HG03175 (cell line): ENCODE data around the gene GLT8D2.
"Not testable (repeated sequence)": the region's sequence is repeated elsewhere in the genome, so short reads cannot be mapped to it uniquely, and the experiment has no call there.

Experiments used
- ATAC-seq: cut with Tn5 transposase; IDR thresholded peaks from one replicate; pipeline ENCODE4 v1.9.1; 2021; ENCODE audit warnings: mild to moderate bottlenecking, moderate library complexity; ENCODE audit not compliant: unreplicated experiment

GLT8D2 gene

GRCh38 chr12:104054681-104055346 lies 4.8 kb upstream of the GLT8D2 start:
- no peak for ATAC-seq

DNA sequence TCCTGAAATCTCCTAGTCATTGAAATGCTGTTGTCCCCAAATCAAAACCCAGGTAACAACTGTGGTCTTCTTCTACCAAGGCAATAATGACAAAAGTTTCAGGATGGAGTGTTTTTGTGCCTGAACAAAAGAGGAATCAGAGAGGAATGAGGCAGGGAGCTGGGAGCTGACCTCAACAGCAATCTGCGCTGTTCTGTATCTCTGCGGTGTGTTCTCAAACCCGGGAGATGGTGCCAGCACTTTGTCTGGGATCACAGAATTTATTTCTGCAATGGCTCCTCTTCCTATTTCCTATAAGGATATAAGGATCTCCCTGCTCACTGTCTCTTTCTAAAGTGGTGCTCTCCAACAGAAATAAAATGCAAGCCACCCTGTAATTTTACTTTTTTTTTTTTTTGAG lies 449 bp upstream of the GLT8D2 start:
- ATAC-seq, result no peak

DNA sequence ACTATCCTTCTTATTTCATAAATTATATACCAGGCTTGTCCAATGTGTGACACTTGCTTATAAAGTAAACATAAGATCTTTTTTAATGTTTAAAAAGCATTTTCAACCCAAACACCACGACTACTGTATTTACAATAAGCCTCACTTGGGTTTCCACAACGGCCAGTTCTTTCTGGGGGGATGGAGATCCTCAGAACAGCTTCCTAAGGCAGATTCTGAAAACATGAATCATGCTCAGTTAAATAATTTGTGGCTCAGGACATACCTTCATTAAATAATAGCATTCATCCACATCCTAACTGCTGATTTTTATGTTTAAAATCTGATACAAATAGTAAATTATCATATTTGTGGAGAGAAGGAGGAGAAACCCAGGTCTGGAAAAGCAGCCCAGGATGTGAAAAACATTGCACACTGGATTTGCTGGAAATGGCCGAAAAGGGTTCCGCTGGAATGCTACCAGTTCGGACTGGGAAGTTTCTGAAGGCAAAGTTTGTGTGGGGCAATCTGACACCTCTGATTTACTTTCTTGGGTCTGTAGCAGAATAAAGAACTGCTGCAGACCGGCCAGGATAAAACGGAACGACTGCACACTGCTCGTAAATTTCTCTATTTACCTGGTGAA lies 597 bp downstream of the GLT8D2 start:
- no peak for ATAC-seq

DNA sequence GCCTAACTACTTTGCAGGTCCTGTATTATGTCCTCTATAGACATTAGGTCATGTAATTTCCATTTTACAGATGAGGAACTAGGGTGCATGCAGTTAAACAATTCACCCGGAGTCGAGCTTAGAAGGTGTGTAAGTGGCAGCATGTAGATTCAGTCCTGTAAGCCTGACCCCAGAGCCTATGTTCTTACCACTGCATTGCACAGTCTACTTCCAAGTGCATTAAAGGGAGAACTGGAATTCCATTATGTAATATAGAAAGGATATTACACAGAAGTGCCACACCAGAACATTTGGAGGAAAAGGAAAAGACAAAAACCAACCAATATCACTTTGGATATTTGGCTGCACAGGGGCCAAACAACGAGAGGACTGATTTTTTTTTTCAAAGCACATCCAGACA lies 1.2 kb downstream of the GLT8D2 start:
- no peak for ATAC-seq

GRCh38 chr12:104048162-104048561 lies 1.8 kb downstream of the GLT8D2 start:
- no peak for ATAC-seq

DNA sequence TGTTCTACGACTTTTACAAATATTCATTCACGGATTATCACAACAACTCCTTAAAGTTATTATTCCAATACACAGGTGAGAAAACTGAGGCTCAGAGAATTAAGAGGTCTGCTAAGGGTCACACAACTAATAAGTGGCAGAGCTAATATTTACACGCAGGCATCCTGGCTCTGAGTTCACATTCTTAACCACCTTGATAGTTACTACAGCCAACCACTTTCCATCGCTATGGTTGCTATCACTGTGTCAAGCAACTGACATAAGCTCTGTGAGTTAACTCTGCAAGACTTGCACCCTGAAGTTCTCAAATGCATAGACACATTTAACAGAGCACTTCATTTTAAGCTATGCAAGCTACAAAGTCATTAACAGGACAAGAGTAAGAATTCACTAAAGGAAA lies 3.7 kb downstream of the GLT8D2 start:
- ATAC-seq, result no peak

DNA sequence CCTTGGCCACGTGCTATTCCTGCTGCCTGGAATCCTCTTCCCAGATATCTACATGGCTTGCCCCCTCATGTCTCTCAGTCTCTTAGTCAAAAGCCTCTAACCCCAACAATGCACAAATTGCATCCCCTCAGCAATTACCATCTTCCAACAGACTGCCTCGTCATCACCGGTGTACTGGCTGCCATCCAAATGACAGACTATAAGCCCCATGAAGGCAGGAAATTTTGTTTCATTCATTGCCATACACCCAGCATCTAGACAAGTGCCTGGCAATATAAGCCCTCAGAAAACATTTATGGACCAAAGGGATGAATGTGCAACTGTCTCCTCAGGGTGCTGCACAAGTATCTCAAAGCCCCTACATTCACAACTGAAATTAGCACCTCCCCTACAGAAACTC lies 5.8 kb downstream of the GLT8D2 start:
- no peak for ATAC-seq

DNA sequence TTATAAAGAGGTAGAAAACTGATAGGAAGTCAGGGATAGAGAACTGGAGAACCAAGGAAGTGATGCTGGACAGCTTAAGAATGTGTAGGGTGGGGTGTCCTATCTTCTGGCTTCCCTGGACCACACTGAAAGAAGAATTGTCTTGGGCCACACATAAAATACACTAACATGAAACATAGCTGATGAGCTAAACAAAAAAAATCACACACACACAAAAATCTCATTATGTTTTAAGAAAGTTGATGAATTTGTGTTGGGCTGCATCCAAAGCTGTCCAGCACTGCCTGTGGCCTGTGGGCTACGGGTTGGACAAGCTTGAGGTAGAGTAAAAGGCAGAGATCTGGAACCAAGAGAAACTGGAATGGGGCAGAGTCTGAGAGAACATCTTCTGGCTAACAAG lies 7.4 kb downstream of the GLT8D2 start:
- no peak for ATAC-seq

DNA sequence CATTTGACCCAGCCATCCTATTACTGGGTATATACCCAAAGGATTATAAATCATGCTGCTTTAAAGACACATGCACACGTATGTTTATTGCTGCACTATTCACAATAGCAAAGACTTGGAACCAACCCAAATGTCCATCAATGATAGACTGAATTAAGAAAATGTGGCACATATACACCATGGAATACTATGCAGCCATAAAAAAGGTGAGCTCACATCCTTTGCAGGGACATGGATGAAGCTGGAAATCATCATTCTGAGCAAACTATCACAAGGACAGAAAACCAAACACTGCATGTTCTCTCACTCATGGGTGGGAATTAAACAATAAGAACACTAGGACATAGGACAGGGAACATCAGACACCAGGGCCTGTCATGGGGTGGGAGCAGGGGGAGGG lies 10.2 kb downstream of the GLT8D2 start:
- ATAC-seq, result not testable (repeated sequence)

GRCh38 chr12:104036143-104036542 lies 13.8 kb downstream of the GLT8D2 start:
- not testable (repeated sequence) for ATAC-seq

GRCh38 chr12:104030596-104030995 lies 19.4 kb downstream of the GLT8D2 start:
- not testable (repeated sequence) for ATAC-seq

- no peak for ATAC-seq
Observed at GRCh38 chr12:104026841-104027599, 23.0 kb downstream of the GLT8D2 start.

- ATAC-seq, result no peak
Observed at GRCh38 chr12:104025771-104026170, 24.2 kb downstream of the GLT8D2 start.

DNA sequence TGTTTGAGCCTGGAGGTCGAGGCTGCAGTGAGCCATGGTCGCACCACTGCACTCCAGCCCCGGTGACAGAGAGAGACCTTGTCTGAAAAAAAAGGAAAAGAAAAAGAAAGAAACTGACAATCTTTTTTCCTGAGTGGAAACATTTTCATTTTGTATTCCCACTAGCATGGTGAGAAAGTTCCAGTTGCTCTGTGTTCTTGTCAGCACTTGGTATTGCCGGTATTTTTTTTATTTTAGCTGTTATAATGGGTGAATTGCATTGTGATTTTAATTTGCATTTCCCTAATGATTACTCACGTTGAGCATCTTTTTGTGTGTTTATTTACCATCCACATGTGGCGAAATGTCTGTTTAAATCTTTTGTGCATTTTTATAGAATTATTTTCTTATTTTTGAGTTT lies 25.6 kb downstream of the GLT8D2 start:
- ATAC-seq, result no peak

DNA sequence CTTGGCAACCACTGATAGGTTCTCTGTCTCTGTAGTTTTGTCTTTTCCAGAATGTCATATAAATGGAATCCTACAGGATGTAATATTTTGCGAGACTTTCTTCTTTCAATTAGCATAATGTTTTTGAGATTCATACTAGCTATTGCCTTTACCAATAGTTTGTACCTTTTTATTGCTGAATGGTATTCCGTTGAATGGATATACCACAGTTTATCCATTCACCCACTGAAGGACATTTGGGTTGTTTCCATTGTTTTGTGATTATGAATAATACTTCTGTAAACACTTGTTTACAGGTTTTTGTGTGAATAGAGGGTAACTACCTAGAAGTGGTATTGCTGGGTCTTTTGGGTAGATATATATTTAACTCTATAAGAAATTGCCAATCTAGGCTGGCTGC lies 26.3 kb downstream of the GLT8D2 start:
- no peak for ATAC-seq

GRCh38 chr12:104022786-104023185 lies 27.2 kb downstream of the GLT8D2 start:
- no peak for ATAC-seq

GRCh38 chr12:104021862-104022261 lies 28.1 kb downstream of the GLT8D2 start:
- not testable (repeated sequence) for ATAC-seq

DNA sequence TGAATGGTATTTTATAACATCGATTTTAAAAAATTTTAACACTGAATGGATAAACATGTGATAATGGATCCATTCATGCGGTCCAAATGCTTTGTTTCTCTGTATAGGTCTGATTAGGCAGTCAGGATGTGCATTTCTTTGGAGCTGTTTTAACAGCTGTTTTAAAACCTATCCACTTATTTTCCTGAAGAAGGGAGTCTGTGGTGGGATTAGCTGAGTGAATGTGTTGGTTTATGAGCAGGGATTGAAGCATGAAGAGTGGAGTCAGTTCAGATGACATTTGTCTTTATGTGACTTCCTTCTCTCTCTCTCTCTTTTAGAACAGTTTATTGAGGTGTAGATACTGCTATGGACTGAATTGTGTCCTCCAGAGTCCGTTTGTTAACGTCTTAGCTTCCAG lies 37.7 kb downstream of the GLT8D2 start:
- no peak for ATAC-seq

DNA sequence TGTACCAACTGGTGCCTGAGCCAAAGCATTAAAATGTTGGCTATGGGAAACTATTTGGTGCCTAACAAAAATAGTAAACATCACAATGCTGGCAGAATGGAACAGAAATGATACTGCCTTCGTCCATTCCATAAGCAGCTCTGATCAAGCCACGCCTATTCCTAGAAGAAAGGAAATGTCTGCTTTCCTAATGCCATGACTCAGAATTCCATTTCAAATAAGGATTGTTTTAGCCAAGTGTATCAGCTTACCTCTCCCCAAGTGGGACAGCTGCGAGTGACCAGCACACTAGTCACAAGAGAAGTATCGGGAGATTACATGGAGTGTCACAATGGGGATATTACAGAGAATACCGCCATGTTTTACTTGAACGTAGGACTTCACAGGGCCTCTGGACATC lies 38.7 kb downstream of the GLT8D2 start:
- ATAC-seq, result no peak

- no peak for ATAC-seq
Observed at GRCh38 chr12:104010606-104011169, 39.3 kb downstream of the GLT8D2 start.

GRCh38 chr12:104010121-104010520 lies 39.9 kb downstream of the GLT8D2 start:
- ATAC-seq, result no peak

DNA sequence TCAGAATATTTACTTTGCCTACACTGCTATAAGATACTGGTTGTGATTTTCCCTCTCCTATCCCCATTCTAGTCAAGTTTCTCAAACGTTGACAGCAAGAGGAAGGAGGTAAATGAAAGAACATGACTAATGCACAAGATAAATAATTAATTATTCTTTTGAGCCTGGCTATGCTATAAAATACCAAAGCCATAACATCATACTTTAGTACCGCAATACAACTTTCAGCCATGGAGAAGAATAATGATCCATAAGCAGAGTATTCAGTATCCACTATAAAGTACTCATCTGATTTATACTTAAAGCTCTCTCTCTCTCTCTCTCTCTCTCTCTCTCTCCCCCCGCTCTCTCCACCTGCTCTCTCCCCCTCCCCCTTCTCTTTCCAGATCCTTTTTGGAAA lies 43.1 kb downstream of the GLT8D2 start:
- ATAC-seq, result no peak
